Measurements from ENCODE around the gene SORCS2. TPM values are rescaled to one million over a fixed set of nuclear protein-coding genes. Genes with fewer than 3 reads are reported as not detected.

The SORCS2 gene
- total RNA-seq, 2 experiments from 2014 or later, result 0.07 TPM

DNA sequence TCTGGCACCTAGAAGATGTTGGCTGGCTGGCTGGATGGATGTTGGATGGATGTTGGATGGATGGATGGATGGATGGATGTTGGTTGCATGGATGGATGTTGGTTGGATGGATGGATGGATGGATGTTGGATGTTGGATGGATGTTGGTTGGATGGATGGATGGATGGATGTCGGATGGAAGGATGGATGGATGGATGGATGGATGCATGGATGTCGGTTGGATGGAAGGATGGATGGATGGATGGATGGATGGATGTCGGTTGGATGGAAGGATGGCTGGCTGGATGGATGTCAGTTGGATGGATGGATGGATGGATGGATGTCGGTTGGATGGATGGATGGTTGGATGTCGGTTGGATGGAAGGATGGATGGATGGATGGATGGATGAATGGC lies 145.7 kb downstream of the SORCS2 start:
- POLR2A ChIA-PET, result no interaction called here
- Mint-ChIP-seq H3K4me1 (ENCODE audit: low read depth) (no peaks in the 10 kb centered on the region), H3K27me3 (no peaks in the 10 kb centered on the region), H3K4me3 (no peak overlapping the region), H3K9me3 (no peaks in the 10 kb centered on the region), H3K36me3 (no peaks in the 10 kb centered on the region), H3K27ac (no peak overlapping the region)
- CTCF ChIA-PET, result interaction anchor here (0.6 kb wide), 1 partner anchor 635 kb away, joined by 4 read pairs; no protein-coding TSS in a partner anchor
- DNase-seq, result no peak
- intact Hi-C loops (cut with micrococcal nuclease), result no loop called here

DNA sequence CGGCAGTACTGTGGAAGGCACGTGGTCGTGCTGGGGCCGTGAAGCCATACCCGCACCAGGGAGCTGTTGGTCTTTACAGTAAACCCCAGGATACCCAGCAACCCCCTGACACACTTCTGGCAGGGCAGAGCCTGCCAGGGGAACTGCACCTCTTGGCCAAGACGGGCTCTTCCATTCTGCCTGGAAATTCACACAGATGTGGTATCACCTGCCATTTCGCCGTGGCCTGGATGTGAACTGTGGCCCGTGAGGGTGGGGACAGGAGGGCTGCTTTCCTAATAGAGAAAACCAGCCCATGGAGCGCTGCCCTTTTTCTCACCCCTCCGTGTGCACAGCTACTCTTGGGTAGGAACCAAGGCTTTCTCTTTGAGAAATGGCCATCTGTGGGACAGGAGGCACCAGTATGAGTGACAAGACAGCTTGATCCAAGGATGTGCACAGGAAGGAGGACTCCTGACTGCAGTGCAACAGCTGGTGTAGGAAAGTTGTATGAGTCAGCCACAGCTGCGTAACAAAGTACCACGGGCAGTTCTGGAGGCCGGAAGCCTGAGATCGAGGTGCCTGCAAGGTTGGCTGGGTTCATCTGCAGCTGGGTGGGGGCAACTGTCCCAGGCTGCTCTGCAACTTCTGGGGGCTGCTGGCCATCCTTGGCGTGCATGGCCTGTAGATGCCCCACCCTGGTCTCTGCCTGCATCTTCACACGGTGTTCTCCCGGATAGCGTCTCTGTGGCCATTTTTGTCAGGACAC lies 146.7 kb downstream of the SORCS2 start:
- ChIA-PET POLR2A (no interaction called here), CTCF (no interaction called here)
- H3K27me3 Mint-ChIP-seq, result no peaks in the 10 kb centered on the region
- H3K4me3 Mint-ChIP-seq, result no peak overlapping the region
- intact Hi-C loops (cut with micrococcal nuclease), result no loop called here
- H3K36me3 Mint-ChIP-seq, result no peaks in the 10 kb centered on the region
- H3K27ac Mint-ChIP-seq, result no peak overlapping the region
- H3K4me1 Mint-ChIP-seq (ENCODE audit: low read depth), result no peaks in the 10 kb centered on the region
- no peak for DNase-seq
- H3K9me3 Mint-ChIP-seq, result no peaks in the 10 kb centered on the region

DNA sequence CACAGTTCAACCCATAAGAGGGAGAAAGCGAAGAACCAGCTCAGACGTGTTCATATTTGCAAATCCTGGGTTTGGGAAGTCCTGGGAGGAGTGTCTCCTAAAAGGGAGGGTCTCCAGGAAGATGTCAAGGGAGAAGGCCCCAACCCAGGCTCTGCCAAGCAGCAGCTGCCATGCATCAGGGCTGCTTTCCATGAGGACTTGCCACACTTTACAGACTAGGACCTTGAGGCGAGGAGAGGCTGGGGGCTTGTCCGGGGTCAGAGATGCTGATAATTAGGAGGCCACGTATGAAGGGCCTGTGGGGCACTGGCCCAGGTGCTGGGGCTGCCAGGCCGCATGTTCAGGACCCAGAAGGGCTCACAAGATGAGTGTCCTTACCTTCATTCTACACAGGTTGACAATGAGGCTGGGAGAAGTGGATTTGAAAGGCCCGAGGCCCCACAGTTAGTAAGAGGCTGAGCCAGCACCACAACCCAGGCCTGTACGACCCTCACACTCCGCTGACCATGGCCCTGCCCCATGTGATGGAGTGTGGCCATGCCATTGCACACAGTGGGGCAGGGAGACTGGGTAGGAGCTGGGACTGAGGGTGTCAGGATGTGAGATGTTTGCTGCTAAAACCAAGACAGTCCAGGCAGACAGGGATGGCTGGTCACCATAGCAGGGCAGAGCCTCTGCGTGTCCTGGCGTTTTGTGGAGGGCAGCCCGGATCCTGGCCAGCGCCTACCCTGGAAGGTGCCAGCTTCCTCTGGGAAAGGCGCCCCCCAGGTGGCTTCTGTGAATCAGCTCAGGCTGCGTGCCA lies 147.6 kb downstream of the SORCS2 start:
- POLR2A ChIA-PET, result no interaction called here
- Mint-ChIP-seq H3K9me3 (no peaks in the 10 kb centered on the region), H3K4me1 (ENCODE audit: low read depth) (no peaks in the 10 kb centered on the region), H3K27ac (no peak overlapping the region), H3K4me3 (no peak overlapping the region), H3K27me3 (no peaks in the 10 kb centered on the region), H3K36me3 (no peaks in the 10 kb centered on the region)
- intact Hi-C loops (cut with micrococcal nuclease), result no loop called here
- DNase-seq, result no peak
- CTCF ChIA-PET, result no interaction called here

DNA sequence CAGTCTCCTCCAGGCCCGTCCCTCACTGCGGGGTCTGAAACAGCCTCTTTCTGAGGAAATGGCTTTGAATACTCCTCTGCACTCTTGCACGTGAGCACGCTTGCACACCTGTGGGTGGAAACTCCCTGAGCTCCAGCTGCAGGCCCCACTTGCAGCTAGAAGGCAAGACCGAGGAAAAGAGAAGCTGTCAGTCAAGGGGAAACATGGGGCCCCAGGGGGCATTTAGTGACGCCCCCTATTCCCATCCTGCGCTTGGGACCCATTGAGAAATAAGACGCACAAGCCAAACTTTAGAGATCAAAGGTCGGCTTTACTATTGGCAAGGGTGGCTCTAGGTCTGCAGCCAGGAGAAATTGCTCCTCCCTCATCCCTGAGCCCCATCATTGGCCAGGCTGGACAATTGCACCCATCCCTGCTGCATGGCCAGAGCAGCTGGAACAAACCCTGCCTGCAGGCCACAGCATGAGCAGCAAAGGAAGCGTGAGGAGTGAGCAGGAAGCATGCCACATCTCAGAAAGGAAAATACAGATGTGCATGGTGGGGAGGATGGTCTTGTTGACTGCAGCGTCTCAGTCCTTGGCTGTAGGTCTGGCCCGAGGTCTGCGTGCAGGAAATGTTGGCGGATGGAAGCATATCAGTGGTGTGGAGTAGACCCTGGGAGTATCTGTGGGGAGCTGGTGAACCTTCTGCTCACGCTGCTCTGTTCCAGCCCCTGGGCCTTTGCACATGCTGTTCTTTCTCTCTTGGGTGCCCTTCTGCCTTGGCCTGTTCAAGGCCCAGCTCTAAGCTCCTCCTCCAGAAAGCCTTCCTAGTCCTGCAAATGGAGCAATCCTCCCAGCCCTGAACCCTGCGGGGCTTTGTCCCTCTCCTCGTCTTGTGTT lies 148.5 kb downstream of the SORCS2 start:
- no peaks in the 10 kb centered on the region for H3K36me3 Mint-ChIP-seq
- intact Hi-C loops (cut with micrococcal nuclease), result no loop called here
- H3K4me1 Mint-ChIP-seq (ENCODE audit: low read depth), result no peaks in the 10 kb centered on the region
- peaks cover 3% of the 10 kb centered on the region for H3K9me3 Mint-ChIP-seq
- POLR2A ChIA-PET, result no interaction called here
- DNase-seq, result no peak
- no peak overlapping the region for H3K27ac Mint-ChIP-seq
- no peaks in the 10 kb centered on the region for H3K27me3 Mint-ChIP-seq
- CTCF ChIA-PET, result interaction anchor here (0.6 kb wide), 1 partner anchor 106 kb away, joined by 3 read pairs; no protein-coding TSS in a partner anchor
- no peak overlapping the region for H3K4me3 Mint-ChIP-seq

GRCh38 chr4:7341491-7342222 lies 149.3 kb downstream of the SORCS2 start:
- Mint-ChIP-seq H3K27ac (no peak overlapping the region), H3K27me3 (peaks cover 1% of the 10 kb centered on the region), H3K4me3 (no peak overlapping the region), H3K4me1 (ENCODE audit: low read depth) (no peaks in the 10 kb centered on the region), H3K36me3 (no peaks in the 10 kb centered on the region), H3K9me3 (peaks cover 11% of the 10 kb centered on the region)
- CTCF ChIA-PET, result interaction anchor here (0.6 kb wide), 1 partner anchor 107 kb away, joined by 3 read pairs; no protein-coding TSS in a partner anchor
- DNase-seq, result no peak
- POLR2A ChIA-PET, result no interaction called here
- intact Hi-C loops (cut with micrococcal nuclease), result no loop called here

DNA sequence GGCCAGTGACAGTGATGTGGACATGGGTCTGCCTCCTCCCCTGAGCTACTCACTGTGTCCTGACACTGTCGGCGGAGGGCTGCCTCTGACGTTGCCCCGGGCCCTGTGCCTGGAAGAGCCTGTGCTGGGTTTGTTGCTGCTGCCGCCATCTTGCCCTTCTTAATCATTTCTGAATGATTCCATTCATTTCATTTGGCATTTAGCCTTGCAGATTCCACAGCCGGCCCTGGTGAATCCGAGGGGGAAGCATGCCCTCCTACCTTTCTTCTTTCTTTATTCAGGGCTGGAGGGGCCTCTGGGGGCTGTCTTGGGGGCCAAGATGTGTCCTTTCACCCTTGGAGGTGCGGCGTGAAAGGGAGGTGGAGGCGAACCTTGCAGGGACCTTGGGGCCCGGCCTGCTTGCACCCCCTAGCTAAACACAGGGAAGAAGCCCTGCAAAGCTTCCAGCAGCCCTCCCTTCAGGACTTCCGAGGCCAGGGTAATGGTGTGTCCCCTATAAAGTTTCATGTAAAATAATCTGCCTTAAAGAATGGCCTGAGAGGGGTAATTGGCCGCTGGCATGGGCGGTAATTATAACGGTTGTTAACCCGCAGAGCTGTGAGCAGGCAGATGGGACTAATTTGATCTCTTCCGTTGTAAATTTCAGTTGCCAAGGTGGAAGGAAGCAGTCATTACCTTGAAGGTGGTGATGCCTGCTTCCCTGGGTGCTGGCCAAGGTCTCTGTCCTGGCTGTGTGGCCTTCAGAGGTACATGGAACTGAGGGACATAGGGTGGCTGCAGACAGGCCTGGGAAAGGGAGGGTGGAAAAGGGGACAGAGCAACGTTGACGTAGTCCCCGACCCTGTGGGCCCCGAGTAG lies 150.1 kb downstream of the SORCS2 start:
- CTCF ChIA-PET, result no interaction called here
- Mint-ChIP-seq H3K36me3 (no peaks in the 10 kb centered on the region), H3K4me3 (no peak overlapping the region), H3K27ac (no peak overlapping the region), H3K4me1 (ENCODE audit: low read depth) (no peaks in the 10 kb centered on the region), H3K27me3 (peaks cover 2% of the 10 kb centered on the region), H3K9me3 (peaks cover 12% of the 10 kb centered on the region)
- intact Hi-C loops (cut with micrococcal nuclease), result no loop called here
- DNase-seq, result no peak
- POLR2A ChIA-PET, result no interaction called here

- Mint-ChIP-seq H3K4me3 (no peak overlapping the region), H3K9me3 (peaks cover 12% of the 10 kb centered on the region), H3K4me1 (ENCODE audit: low read depth) (no peaks in the 10 kb centered on the region), H3K27me3 (peaks cover 2% of the 10 kb centered on the region), H3K27ac (no peak overlapping the region), H3K36me3 (no peaks in the 10 kb centered on the region)
- intact Hi-C loops (cut with micrococcal nuclease), result no loop called here
- CTCF ChIA-PET, result no interaction called here
- DNase-seq, result no peak
- POLR2A ChIA-PET, result no interaction called here
These were observed 150.8 kb downstream of the SORCS2 start for GRCh38 chr4:7343081-7343655.

DNA sequence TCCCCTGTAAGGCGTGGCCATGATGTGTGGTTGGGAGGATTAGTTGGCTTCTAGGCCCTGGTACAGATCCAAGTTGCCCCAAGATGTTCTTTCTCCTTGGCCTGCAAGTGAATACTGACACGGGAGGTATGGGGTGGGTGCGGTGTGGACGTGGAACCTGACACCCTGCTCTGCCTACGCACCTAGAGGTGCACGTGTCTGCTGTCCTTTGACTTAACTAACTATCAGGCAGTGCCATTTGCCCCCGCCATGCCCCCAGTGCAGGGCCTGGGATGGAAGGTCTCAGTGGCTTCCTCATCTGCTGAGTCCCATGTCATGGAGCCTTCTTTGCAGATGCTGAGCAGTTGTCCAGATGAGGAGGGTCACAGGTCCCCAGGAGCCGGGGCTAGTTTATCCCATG lies 151.6 kb downstream of the SORCS2 start:
- DNase-seq, result no peak
- H3K4me3 Mint-ChIP-seq, result no peak overlapping the region
- no peaks in the 10 kb centered on the region for H3K36me3 Mint-ChIP-seq
- intact Hi-C loops (cut with micrococcal nuclease), result no loop called here
- ChIA-PET POLR2A (no interaction called here), CTCF (no interaction called here)
- H3K9me3 Mint-ChIP-seq, result peaks cover 12% of the 10 kb centered on the region
- H3K27ac Mint-ChIP-seq, result no peak overlapping the region
- H3K4me1 Mint-ChIP-seq (ENCODE audit: low read depth), result no peaks in the 10 kb centered on the region
- H3K27me3 Mint-ChIP-seq, result peaks cover 2% of the 10 kb centered on the region

GRCh38 chr4:7344636-7345155 lies 152.4 kb downstream of the SORCS2 start:
- Mint-ChIP-seq H3K4me1 (ENCODE audit: low read depth) (no peaks in the 10 kb centered on the region), H3K9me3 (peaks cover 12% of the 10 kb centered on the region), H3K27me3 (peaks cover 2% of the 10 kb centered on the region), H3K4me3 (no peak overlapping the region), H3K27ac (no peak overlapping the region), H3K36me3 (no peaks in the 10 kb centered on the region)
- ChIA-PET CTCF (interaction anchor here (1.3 kb wide), 1 partner anchor 9 kb away, joined by 5 read pairs; no protein-coding TSS in a partner anchor), POLR2A (no interaction called here)
- DNase-seq, result no peak
- intact Hi-C loops (cut with micrococcal nuclease), result no loop called here

- no peak overlapping the region for H3K4me3 Mint-ChIP-seq
- DNase-seq, result no peak
- H3K27ac Mint-ChIP-seq, result no peak overlapping the region
- H3K36me3 Mint-ChIP-seq, result no peaks in the 10 kb centered on the region
- POLR2A ChIA-PET, result no interaction called here
- intact Hi-C loops (cut with micrococcal nuclease), result no loop called here
- peaks cover 9% of the 10 kb centered on the region for H3K27me3 Mint-ChIP-seq
- peaks cover 12% of the 10 kb centered on the region for H3K9me3 Mint-ChIP-seq
- CTCF ChIA-PET, result no interaction called here
- no peaks in the 10 kb centered on the region for H3K4me1 Mint-ChIP-seq (ENCODE audit: low read depth)
These were observed 155.6 kb downstream of the SORCS2 start for GRCh38 chr4:7347981-7348380.

Data from activated CD4-positive, alpha-beta memory T cell treated with anti-CD3 and anti-CD28 coated beads for 36 hours (primary cell).